GM18505 (cell line): ENCODE data around the gene ROBO1.

Experiments
- ATAC-seq: cut with Tn5 transposase; IDR thresholded peaks from one replicate; pipeline ENCODE4 v1.9.1; 2021; ENCODE audit not compliant: unreplicated experiment
- POLR2A ChIP-seq: IDR thresholded peaks from 4 replicates; pipeline ENCODE4 v1.6.1; 2011; ENCODE audit warnings: borderline replicate concordance; ENCODE audit not compliant: insufficient read depth, insufficient read length; ENCODE audit errors: extremely low read depth

The ROBO1 gene

GRCh38 chr3:79081335-79081734 is 686.5 kb downstream of the ROBO1 start:
- ATAC-seq: no peak
- no peak for TF ChIP-seq POLR2A

- no peak for ATAC-seq
- TF ChIP-seq POLR2A: no peak
Observed at GRCh38 chr3:79074558-79074957, 693.2 kb downstream of the ROBO1 start.

- no peak for ATAC-seq
- no peak for TF ChIP-seq POLR2A
Observed at GRCh38 chr3:79067734-79068133, 700.1 kb downstream of the ROBO1 start.

DNA sequence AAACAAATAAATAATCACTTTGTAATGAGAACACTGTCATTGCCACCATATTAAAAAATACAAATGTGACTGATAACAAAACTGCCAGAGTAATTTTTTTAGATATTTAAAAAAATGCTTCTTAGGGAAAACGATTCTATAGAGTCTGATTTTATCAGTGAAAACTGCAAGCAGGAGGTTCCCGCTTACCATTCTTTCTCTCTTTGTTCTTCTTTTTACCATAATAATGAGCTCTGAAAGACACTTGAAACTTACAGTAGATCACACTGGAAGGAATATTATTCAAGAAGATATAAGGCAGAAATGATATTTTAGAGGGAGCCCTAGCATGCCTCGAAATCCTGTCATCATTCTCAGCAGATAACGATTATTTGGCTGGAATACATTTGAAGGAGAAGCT is 701.3 kb downstream of the ROBO1 start:
- no peak for TF ChIP-seq POLR2A
- no peak for ATAC-seq

- no peak for TF ChIP-seq POLR2A
- no peak for ATAC-seq
Observed at GRCh38 chr3:79063624-79064023, 704.2 kb downstream of the ROBO1 start.

DNA sequence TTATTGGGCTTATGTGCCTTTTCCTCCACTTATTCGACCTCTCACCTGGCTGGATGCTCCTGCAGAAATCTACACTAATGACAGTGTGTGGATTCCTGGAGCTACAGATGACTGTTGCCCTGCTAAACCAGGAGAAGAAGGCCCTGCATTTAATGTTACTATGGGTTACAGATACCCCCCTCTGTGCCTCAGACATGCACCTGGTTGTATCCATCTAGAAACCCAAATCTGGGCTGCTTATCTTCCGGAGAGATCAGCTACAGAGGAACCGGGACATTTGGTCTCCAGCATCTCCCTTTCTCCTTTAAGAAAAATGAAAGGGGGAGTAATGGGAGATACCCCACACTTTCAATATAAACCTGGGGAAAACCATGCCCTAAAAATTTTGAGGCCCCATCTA is 710.0 kb downstream of the ROBO1 start:
- no peak for ATAC-seq
- no peak for TF ChIP-seq POLR2A

DNA sequence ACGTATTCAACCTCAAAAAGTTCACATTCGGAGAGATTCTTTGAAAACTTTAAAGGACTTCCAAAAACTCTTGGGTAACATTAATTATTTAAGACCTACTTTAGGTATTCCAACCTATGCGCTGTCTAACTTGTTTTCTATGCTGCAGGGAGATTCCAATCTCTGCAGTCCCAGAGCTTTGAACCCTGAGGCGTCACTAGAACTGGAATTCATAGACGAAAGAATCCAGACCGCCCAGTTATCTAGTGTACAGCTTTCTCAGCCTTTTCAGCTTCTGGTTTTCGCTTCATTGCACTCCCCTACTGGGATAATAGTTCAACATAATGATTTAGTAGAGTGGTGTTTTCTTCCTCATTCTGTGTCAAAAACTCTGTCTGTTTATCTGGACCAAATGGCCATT is 711.3 kb downstream of the ROBO1 start:
- ATAC-seq: no peak
- no peak for TF ChIP-seq POLR2A

DNA sequence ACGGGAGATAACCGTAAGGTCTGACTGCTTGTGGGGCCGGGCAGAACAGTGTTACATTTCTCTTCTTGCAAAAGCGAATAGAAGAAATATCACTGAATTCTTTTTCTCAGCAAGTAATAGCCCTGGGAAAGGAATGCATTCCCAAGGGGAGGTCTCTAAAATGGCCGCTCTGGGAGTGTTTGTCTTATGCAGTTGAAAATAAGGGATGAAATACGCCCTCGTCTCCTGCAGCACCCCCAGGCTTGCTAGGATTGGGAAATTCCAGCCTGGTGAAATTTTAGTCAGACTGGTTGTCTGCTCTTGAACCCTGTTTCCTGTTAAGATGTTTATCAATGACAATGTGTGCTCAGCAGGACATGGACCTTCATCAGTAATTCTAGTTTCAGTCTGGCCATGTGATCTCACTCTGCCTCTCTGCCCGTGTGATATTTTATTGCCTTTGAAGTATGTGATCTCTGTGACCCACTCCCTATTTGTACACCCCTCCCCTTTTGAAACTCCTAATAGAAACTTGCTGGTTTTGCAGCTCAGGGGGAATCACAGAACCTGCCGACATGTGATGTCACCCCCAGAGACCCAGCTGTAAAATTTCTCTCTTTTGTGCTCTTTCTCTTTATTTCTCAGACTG is 715.6 kb downstream of the ROBO1 start:
- TF ChIP-seq POLR2A: no peak
- no peak for ATAC-seq

GRCh38 chr3:79047581-79047980 is 720.2 kb downstream of the ROBO1 start:
- no peak for TF ChIP-seq POLR2A
- ATAC-seq: no peak

DNA sequence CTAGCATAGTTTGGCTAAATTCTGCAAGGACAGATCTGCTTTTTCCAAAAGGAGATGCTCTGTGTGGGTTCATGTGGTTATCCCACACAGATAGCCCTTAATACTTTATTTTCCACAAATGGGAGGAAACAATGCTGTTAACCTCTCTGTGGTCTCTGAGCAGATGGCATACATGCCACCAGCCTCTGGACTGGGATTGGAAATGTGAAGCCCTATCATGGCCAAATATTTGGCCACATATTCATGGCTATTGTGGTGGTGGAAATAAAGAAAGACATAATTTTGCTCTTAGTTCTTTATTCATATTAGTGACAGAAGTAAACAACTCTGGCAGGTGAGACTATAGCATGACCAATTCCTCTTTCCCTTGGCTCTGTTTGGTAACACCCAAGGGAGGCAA is 726.2 kb downstream of the ROBO1 start:
- TF ChIP-seq POLR2A: no peak
- ATAC-seq: no peak

DNA sequence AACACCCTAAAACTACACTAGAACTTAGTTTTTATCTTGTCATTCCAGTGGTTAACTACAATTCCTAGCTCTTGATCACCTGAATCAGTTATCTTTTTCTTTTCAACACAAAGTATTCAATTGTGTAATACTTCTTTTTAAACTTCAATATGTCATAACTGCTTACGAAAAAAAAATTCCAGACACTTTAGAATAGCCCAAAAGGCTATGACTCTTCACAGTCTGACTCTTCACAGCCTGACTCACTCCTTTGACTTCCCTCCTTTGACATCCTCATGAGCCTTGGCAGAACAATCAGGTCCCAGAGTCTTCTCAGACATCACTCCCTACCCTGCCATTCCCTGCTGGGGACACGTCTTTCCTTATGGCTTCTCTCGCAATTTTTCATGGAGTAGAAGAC is 727.1 kb downstream of the ROBO1 start:
- TF ChIP-seq POLR2A: no peak
- ATAC-seq: no peak

- no peak for ATAC-seq
- no peak for TF ChIP-seq POLR2A
Observed at GRCh38 chr3:79040091-79040490, 727.7 kb downstream of the ROBO1 start.

DNA sequence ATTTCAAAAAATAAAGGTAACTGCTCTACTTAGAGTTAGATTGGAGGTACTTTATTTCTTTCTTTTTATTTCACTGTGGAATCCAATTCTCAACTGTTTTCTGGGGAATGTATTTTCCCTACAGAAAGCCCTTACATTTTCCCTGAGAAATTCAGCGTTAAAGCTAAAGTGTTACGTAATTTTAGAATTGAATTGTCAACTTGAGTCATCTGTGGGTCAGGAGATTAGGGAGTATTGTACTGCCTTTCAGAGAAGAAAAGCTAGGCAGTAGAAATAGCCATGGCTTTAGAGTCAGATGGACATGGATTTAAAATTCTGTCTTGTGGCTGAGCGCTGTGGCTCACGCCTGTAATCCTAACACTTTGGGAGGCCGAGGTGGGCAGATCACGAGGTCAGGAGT is 728.6 kb downstream of the ROBO1 start:
- no peak for ATAC-seq
- TF ChIP-seq POLR2A: no peak

DNA sequence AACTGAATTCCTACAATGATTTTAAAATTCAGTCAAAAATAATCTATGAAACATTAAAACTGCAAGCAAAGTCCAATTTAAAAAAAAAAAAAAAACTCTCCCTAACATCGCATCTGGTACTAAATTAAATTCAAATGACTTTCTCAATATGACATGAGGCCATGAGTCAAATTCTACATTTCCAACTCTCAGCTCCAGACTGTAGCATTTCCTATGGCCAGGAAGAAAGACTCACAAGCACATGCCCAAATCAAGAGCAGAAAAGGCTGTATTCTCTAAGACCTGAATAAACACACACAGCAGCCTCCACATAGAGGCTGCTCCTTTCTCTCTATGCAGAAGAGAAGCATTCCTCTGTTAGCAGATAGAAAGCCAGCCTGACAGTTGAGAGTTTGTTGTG is 729.2 kb downstream of the ROBO1 start:
- ATAC-seq: no peak
- TF ChIP-seq POLR2A: no peak

DNA sequence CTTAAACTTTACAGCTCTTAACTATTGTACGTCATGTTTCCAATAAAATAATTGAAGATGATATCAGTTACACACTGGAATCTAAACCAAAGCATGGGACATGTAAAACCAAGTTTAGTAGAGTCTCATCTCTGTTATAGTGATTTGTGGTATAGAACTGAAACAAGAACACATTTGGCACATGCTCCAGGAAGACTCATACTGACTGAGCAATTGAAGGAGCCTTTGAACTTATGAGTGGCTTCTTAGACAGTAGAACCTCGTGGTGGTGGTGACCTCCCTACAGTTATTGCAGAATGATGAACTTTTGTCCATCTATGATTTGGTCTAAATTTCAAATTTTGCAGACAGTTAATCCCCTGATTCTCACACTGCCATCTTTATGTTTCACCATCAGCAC is 729.7 kb downstream of the ROBO1 start:
- no peak for TF ChIP-seq POLR2A
- no peak for ATAC-seq
